ENCODE data around the gene PPP1R7. TPM values are rescaled to one million over a fixed set of nuclear protein-coding genes. Genes with fewer than 3 reads are reported as not detected.
A peak's percentile ranks its signal among the peaks of the same experiment; 100 is the strongest.
"Not testable (repeated sequence)": the region's sequence is repeated elsewhere in the genome, so short reads cannot be mapped to it uniquely, and the experiment has no call there.

Gene PPP1R7
- 10 to 100 TPM; 70.0 to 79.5 (median 77.7) TPM for polyA plus RNA-seq (ENCODE audit: insufficient read length in 3 of 3)
- long read RNA-seq, donor 1, transcript PPP1R7-201 (10 exons, 2,386 nt) = major isoform, 13 of 44 reads
- long read RNA-seq, donor 1, partial matches to known transcripts = 25 of 44 reads
- long read RNA-seq, donor 1, other reads (novel, unspliced or antisense) = 0 of 44 reads
- long read RNA-seq, donor 2, transcript PPP1R7-206 (9 exons, 965 nt) = minor isoform, 5 of 68 reads
- long read RNA-seq, donor 2, transcript PPP1R7-201 (10 exons, 2,386 nt) = major isoform, 14 of 68 reads
- long read RNA-seq, donor 2, partial matches to known transcripts = 47 of 68 reads
- long read RNA-seq, donor 2, other reads (novel, unspliced or antisense) = 0 of 68 reads
- long read RNA-seq, donor 3, transcript PPP1R7-201 (10 exons, 2,386 nt) = major isoform, 15 of 45 reads
- long read RNA-seq, donor 3, transcript PPP1R7-206 (9 exons, 965 nt) = minor isoform, 7 of 45 reads
- long read RNA-seq, donor 3, partial matches to known transcripts = 22 of 45 reads
- long read RNA-seq, donor 3, other reads (novel, unspliced or antisense) = 0 of 45 reads
- long read RNA-seq, donor 4, transcript PPP1R7-201 (10 exons, 2,386 nt) = major isoform, 15 of 66 reads
- long read RNA-seq, donor 4, transcript PPP1R7-206 (9 exons, 965 nt) = minor isoform, 6 of 66 reads
- long read RNA-seq, donor 4, partial matches to known transcripts = 40 of 66 reads
- long read RNA-seq, donor 4, other reads (novel, unspliced or antisense) = 0 of 66 reads
- long read RNA-seq, donor 5, transcript PPP1R7-201 (10 exons, 2,386 nt) = major isoform, 6 of 7 reads
- long read RNA-seq, donor 5, partial matches to known transcripts = 0 of 7 reads
- long read RNA-seq, donor 5, other reads (novel, unspliced or antisense) = 0 of 7 reads
- long read RNA-seq, donor 6, transcript PPP1R7-201 (10 exons, 2,386 nt) = major isoform, 9 of 27 reads
- long read RNA-seq, donor 6, partial matches to known transcripts = 14 of 27 reads
- long read RNA-seq, donor 6, other reads (novel, unspliced or antisense) = 0 of 27 reads
- long read RNA-seq, donor 7, transcript PPP1R7-206 (9 exons, 965 nt) = minor isoform, 7 of 49 reads
- long read RNA-seq, donor 7, transcript PPP1R7-201 (10 exons, 2,386 nt) = major isoform, 17 of 49 reads
- long read RNA-seq, donor 7, partial matches to known transcripts = 25 of 49 reads
- long read RNA-seq, donor 7, other reads (novel, unspliced or antisense) = 0 of 49 reads
- long read RNA-seq, donor 8, transcript PPP1R7-201 (10 exons, 2,386 nt) = major isoform, 7 of 9 reads
- long read RNA-seq, donor 8, partial matches to known transcripts = 0 of 9 reads
- long read RNA-seq, donor 8, other reads (novel, unspliced or antisense) = 0 of 9 reads
- long read RNA-seq, donor 9, transcript PPP1R7-201 (10 exons, 2,386 nt) = major isoform, 24 of 76 reads
- long read RNA-seq, donor 9, transcript PPP1R7-206 (9 exons, 965 nt) = minor isoform, 9 of 76 reads
- long read RNA-seq, donor 9, partial matches to known transcripts = 43 of 76 reads
- long read RNA-seq, donor 9, other reads (novel, unspliced or antisense) = 0 of 76 reads
- long read RNA-seq, donor 10, transcript PPP1R7-201 (10 exons, 2,386 nt) = major isoform, 14 of 59 reads
- long read RNA-seq, donor 10, transcript PPP1R7-206 (9 exons, 965 nt) = minor isoform, 7 of 59 reads
- long read RNA-seq, donor 10, partial matches to known transcripts = 38 of 59 reads
- long read RNA-seq, donor 10, other reads (novel, unspliced or antisense) = 0 of 59 reads
- long read RNA-seq, donor 11, transcript PPP1R7-201 (10 exons, 2,386 nt) = major isoform, 10 of 18 reads
- long read RNA-seq, donor 11, partial matches to known transcripts = 7 of 18 reads
- long read RNA-seq, donor 11, other reads (novel, unspliced or antisense) = 0 of 18 reads
- long read RNA-seq, donor 12, transcript PPP1R7-201 (10 exons, 2,386 nt) = major isoform, 24 of 75 reads
- long read RNA-seq, donor 12, partial matches to known transcripts = 46 of 75 reads
- long read RNA-seq, donor 12, other reads (novel, unspliced or antisense) = 0 of 75 reads
- long read RNA-seq, donor 13, transcript PPP1R7-201 (10 exons, 2,386 nt) = major isoform, 6 of 15 reads
- long read RNA-seq, donor 13, partial matches to known transcripts = 6 of 15 reads
- long read RNA-seq, donor 13, other reads (novel, unspliced or antisense) = 0 of 15 reads
- long read RNA-seq, donor 14 = 0 reads
- long read RNA-seq, donor 15, transcript PPP1R7-201 (10 exons, 2,386 nt) = major isoform, 22 of 67 reads
- long read RNA-seq, donor 15, transcript PPP1R7-206 (9 exons, 965 nt) = minor isoform, 12 of 67 reads
- long read RNA-seq, donor 15, partial matches to known transcripts = 28 of 67 reads
- long read RNA-seq, donor 15, other reads (novel, unspliced or antisense) = 0 of 67 reads
- long read RNA-seq, donor 16, transcript PPP1R7-206 (9 exons, 965 nt) = minor isoform, 9 of 51 reads
- long read RNA-seq, donor 16, transcript PPP1R7-201 (10 exons, 2,386 nt) = major isoform, 16 of 51 reads
- long read RNA-seq, donor 16, partial matches to known transcripts = 23 of 51 reads
- long read RNA-seq, donor 16, other reads (novel, unspliced or antisense) = 0 of 51 reads

GRCh38 chr2:241149925-241150659 is at the start of gene PPP1R7:
PPP1R7 (plus strand) TSS chr2:241150467; CDS start chr2:241150496, 29 bp downstream.
- peak; percentile 94 for DNase-seq

- DNase-seq = peak; percentile 88
These were observed 47.9 kb upstream of the PPP1R7 start, which contains the start of gene MTERF4 for GRCh38 chr2:241102239-241102803. MTERF4 (minus strand) TSS chr2:241102287; CDS start chr2:241102273, 14 bp downstream.

GRCh38 chr2:241103176-241103595 is 47.1 kb upstream of the PPP1R7 start:
- no peak for DNase-seq

- not testable (repeated sequence) for DNase-seq
These were observed 45.7 kb upstream of the PPP1R7 start for GRCh38 chr2:241104611-241105010.

- no peak for DNase-seq
These were observed 44.6 kb upstream of the PPP1R7 start for GRCh38 chr2:241105641-241106040.

- no peak for DNase-seq
These were observed 43.1 kb upstream of the PPP1R7 start for GRCh38 chr2:241107031-241107783.

GRCh38 chr2:241108271-241109209 is 41.7 kb upstream of the PPP1R7 start:
- no peak for DNase-seq

- no peak for DNase-seq
These were observed 40.8 kb upstream of the PPP1R7 start for GRCh38 chr2:241109210-241110088.

- no peak for DNase-seq
These were observed 40.1 kb upstream of the PPP1R7 start for GRCh38 chr2:241110089-241110606.

- no peak for DNase-seq
These were observed 39.4 kb upstream of the PPP1R7 start for GRCh38 chr2:241110607-241111439.

GRCh38 chr2:241111440-241111805 is 38.8 kb upstream of the PPP1R7 start:
- no peak for DNase-seq

GRCh38 chr2:241112046-241112445 is 38.2 kb upstream of the PPP1R7 start:
- no peak for DNase-seq

GRCh38 chr2:241112592-241112991 is 37.7 kb upstream of the PPP1R7 start:
- no peak for DNase-seq

- DNase-seq = no peak
These were observed 35.4 kb upstream of the PPP1R7 start for GRCh38 chr2:241114836-241115235.
